ENCODE data around the gene CRY2.

The CRY2 gene

GRCh38 chr11:45810431-45811108, 36.7 kb upstream of the CRY2 start:
- Histone ChIP-seq H3K9me3 (no peaks in the 10 kb centered on the region), H3K36me3 (peaks cover 21% of the 10 kb centered on the region)
- TF ChIP-seq CTCF (IDR thresholded peaks at IDR 0.05): no peak

DNA sequence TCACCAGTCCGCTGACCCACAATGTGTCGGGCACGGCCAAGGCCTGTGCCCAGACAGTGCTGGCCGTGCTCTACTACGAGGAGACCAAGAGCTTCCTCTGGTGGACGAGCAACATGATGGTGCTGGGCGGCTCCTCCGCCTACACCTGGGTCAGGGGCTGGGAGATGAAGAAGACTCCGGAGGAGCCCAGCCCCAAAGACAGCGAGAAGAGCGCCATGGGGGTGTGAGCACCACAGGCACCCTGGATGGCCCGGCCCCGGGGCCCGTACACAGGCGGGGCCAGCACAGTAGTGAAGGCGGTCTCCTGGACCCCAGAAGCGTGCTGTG, 36.2 kb upstream of the CRY2 start:
- Histone ChIP-seq H3K36me3 (peaks cover 21% of the 10 kb centered on the region), H3K27ac (no peak overlapping the region), H3K4me3 (ENCODE audit: low read depth in 1 of 2, low read length in 1 of 2) (no peak overlapping the region), H3K27me3 (no peaks in the 10 kb centered on the region), H3K9me3 (no peaks in the 10 kb centered on the region), H3K4me1 (ENCODE audit: control insufficient read depth in 1 of 2, insufficient read depth in 1 of 2, low read depth in 1 of 2, low read length in 1 of 2) (peaks cover 12 to 25% of the 10 kb centered on the region in 2 experiments)
- no peak for TF ChIP-seq CTCF (IDR thresholded peaks at IDR 0.05)

More at GRCh38 chr11:45810431-45811108, 36.7 kb upstream of the CRY2 start:
- peaks cover 17 to 30% of the 10 kb centered on the region in 2 experiments for H3K4me1 ChIP-seq (ENCODE audit: control insufficient read depth in 1 of 2, insufficient read depth in 1 of 2, low read depth in 1 of 2, low read length in 1 of 2)
- H3K4me3 ChIP-seq (ENCODE audit: low read depth in 1 of 2, low read length in 1 of 2): no peak overlapping the region
- H3K27me3 ChIP-seq: no peaks in the 10 kb centered on the region
- H3K27ac ChIP-seq: no peak overlapping the region

- Histone ChIP-seq H3K27ac (no peak overlapping the region), H3K36me3 (peaks cover 21% of the 10 kb centered on the region)
- no peak for TF ChIP-seq CTCF (IDR thresholded peaks at IDR 0.05)
These were observed 35.5 kb upstream of the CRY2 start for GRCh38 chr11:45811571-45812290.

GRCh38 chr11:45812581-45813548, 34.4 kb upstream of the CRY2 start:
- Histone ChIP-seq H3K27ac (no peak overlapping the region), H3K27me3 (no peaks in the 10 kb centered on the region), H3K4me3 (ENCODE audit: low read depth in 1 of 2, low read length in 1 of 2) (no peak overlapping the region), H3K4me1 (ENCODE audit: control insufficient read depth in 1 of 2, insufficient read depth in 1 of 2, low read depth in 1 of 2, low read length in 1 of 2) (peaks cover 6 to 13% of the 10 kb centered on the region in 2 experiments), H3K36me3 (peaks cover 21% of the 10 kb centered on the region), H3K9me3 (no peaks in the 10 kb centered on the region)
- TF ChIP-seq CTCF (IDR thresholded peaks at IDR 0.05): no peak

More at GRCh38 chr11:45811571-45812290, 35.5 kb upstream of the CRY2 start:
- H3K9me3 ChIP-seq: no peaks in the 10 kb centered on the region
- H3K4me1 ChIP-seq (ENCODE audit: control insufficient read depth in 1 of 2, insufficient read depth in 1 of 2, low read depth in 1 of 2, low read length in 1 of 2): peaks cover 9 to 19% of the 10 kb centered on the region in 2 experiments
- H3K27me3 ChIP-seq: no peaks in the 10 kb centered on the region
- H3K4me3 ChIP-seq (ENCODE audit: low read depth in 1 of 2, low read length in 1 of 2): no peak overlapping the region

DNA sequence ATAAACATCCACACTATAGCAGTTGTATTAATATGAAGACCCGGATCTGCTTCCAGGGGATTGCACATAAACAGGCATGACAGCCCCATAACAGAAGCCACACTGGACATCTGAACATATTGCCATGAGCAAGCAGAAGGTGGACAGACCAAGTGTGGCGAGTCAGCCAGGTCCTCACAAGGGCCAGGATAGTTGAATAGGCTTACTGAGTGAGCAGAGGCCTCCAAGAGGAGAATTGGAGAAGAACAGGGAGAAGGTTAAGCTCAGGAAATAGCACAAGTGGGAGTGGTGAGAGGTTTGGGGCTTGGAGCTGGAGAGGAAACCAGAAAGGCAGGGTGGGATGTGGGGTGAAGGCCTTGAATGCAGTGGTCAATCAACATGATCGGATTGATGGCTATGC, 31.5 kb upstream of the CRY2 start:
- TF ChIP-seq CTCF (IDR thresholded peaks at IDR 0.05): no peak
- H3K4me1 ChIP-seq (ENCODE audit: control insufficient read depth in 1 of 2, insufficient read depth in 1 of 2, low read depth in 1 of 2, low read length in 1 of 2): no peaks in the 10 kb centered on the region
- H3K9me3 ChIP-seq: no peaks in the 10 kb centered on the region
- no peaks in the 10 kb centered on the region for H3K27me3 ChIP-seq
- H3K4me3 ChIP-seq (ENCODE audit: low read depth in 1 of 2, low read length in 1 of 2): no peak overlapping the region
- H3K27ac ChIP-seq: no peak overlapping the region
- H3K36me3 ChIP-seq: peaks cover 18% of the 10 kb centered on the region

All from neutrophil (primary cell).